Epithelial cell of proximal tubule (primary cell): Measurements from ENCODE around the gene FYCO1. TPM values are rescaled to one million over a fixed set of nuclear protein-coding genes. Genes with fewer than 3 reads are reported as not detected.

Source experiments
- DNase-seq: peaks from one replicate; pipeline ENCODE4 v3.0.0-alpha.2; 2011; ENCODE audit warnings: low read depth
- H3K4me3 ChIP-seq: 2 replicates; pipeline ENCODE4 v1.5.1; 2011; ENCODE audit warnings: low read depth, mild to moderate bottlenecking, low read length
- CTCF ChIP-seq: conservative IDR thresholded peaks from 2 replicates; pipeline ENCODE4 v1.5.1; 2012; ENCODE audit warnings: low read depth, mild to moderate bottlenecking, low read length
- total RNA-seq: library from RNA; depleted of rRNA; stranded (reverse); fragments of >200 nt; gene quantifications from 2 replicates; pipeline ENCODE4 v1.2.3, GENCODE V29; 2015

The FYCO1 gene
- total RNA-seq, 1 donor from 2014 or later, result 10.3 TPM

GRCh38 chr3:45968706-45969105 lies 26.9 kb downstream of the FYCO1 start:
- TF ChIP-seq CTCF, result no peak
- no peak for DNase-seq
- no peak overlapping the region for H3K4me3 ChIP-seq

- DNase-seq, result no peak
- no peak overlapping the region for H3K4me3 ChIP-seq
- TF ChIP-seq CTCF, result no peak
These were observed 27.5 kb downstream of the FYCO1 start for GRCh38 chr3:45968149-45968548.

GRCh38 chr3:45967724-45968123 lies 27.9 kb downstream of the FYCO1 start:
- H3K4me3 ChIP-seq, result no peak overlapping the region
- no peak for TF ChIP-seq CTCF

DNA sequence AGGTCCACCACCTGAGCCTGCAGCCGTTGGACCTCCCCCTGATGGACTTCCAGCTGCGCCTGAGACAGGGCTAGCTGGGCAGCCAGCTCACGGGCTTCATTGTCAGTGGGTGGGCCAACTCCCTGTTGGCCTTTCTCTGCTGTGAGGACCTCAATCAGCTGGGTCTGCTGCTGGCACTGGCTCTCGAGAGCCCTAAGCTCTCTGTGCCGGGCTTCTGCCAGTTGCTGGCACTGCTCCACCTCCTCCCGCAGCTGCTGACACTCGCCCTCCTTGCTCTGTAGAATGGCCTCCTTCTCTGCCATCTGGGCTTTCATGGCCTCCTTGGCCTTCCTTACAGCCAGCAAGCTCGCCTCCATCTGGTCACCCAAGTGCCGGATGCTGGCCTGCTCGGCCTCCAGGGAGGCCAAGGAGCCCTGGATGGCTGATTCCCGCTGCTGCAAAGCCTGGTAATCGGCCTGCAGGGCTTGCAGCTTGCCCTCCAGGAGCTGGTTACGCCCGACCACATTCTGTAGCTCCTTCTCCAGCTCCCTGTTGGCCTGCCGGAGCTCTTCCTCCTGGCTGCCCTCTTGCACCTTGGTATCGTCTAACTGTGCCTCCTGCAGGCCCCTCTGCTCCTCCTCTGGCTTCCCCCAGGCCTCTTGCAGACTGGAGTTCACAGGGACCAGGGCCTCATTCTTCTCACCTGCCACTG lies 28.5 kb downstream of the FYCO1 start:
- no peak overlapping the region for H3K4me3 ChIP-seq
- no peak for DNase-seq
- TF ChIP-seq CTCF, result no peak

More at GRCh38 chr3:45967724-45968123, 27.9 kb downstream of the FYCO1 start:
- no peak for DNase-seq

DNA sequence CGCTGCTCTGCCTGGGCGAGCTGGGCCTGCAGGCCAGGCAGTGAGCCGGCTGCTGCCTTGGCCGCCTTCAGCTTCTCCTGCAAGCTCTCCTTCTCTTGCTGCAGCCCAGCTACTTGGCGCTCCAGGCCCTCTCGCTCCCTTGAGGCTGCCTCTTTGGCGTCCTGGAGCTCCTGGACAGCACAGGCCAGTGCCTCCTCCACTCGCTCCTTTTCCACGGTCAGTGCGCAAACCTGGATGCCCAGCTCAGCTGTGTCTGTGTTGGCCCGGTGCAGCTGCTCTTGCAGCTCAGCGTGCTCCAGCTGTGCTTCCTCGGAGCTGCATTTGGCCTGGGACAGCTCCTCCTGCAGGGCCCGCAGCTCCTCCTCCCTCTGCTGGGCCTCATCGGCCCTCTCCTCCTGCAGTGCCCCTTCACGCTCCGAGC lies 29.2 kb downstream of the FYCO1 start:
- no peak for DNase-seq
- no peak overlapping the region for H3K4me3 ChIP-seq
- no peak for TF ChIP-seq CTCF

- no peak for TF ChIP-seq CTCF
These were observed 30.0 kb downstream of the FYCO1 start for GRCh38 chr3:45965653-45966052.

DNA sequence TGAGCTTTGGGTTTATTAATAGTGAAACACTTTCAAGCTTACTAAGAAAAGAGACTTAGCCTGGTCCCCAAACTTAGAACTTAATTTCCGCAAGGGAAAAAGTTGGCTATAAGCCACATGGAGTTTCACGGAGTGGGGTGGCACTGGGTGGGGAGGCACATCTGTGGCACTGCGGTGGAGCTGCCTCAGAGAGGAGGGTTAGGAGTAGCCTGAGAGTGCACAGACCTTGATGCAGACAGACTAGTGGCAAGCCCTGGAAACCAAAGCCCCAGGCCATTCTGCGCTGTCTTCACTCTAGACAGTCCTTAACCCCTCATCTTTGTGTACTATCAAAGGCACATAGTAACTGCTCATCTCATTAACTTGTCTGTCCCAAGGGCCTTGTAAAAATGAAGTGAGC lies 30.4 kb downstream of the FYCO1 start:
- no peak for TF ChIP-seq CTCF
- no peak for DNase-seq
- no peak overlapping the region for H3K4me3 ChIP-seq

More at GRCh38 chr3:45965653-45966052, 30.0 kb downstream of the FYCO1 start:
- H3K4me3 ChIP-seq, result no peak overlapping the region
- DNase-seq, result no peak
